Measurements from ENCODE around the gene KDM4C.

Gene KDM4C

GRCh38 chr9:6880626-6881025 is 122.9 kb downstream of the KDM4C start:
- no peak for TF ChIP-seq FOXM1 (IDR thresholded peaks at IDR 0.05; ENCODE audit: borderline replicate concordance, low read depth)
- no peak for TF ChIP-seq USF1 (IDR thresholded peaks at IDR 0.05)
- TF ChIP-seq NFIC (IDR thresholded peaks at IDR 0.05): no peak
- TF ChIP-seq CREB1 (IDR thresholded peaks at IDR 0.05; ENCODE audit: low read depth): no peak
- TF ChIP-seq CEBPB (IDR thresholded peaks at IDR 0.05): no peak
- TF ChIP-seq MAX (IDR thresholded peaks at IDR 0.05): no peak

GRCh38 chr9:6884101-6884500 is 126.3 kb downstream of the KDM4C start:
- TF ChIP-seq REST (IDR thresholded peaks at IDR 0.05; ENCODE audit: low read depth): no peak
- TF ChIP-seq CEBPB (IDR thresholded peaks at IDR 0.05): no peak
- no peak for TF ChIP-seq TCF12 (IDR thresholded peaks at IDR 0.05; ENCODE audit: low read depth)
- TF ChIP-seq TAF1 (IDR thresholded peaks at IDR 0.05; ENCODE audit: low read depth): no peak
- no peak for TF ChIP-seq CREB1 (IDR thresholded peaks at IDR 0.05; ENCODE audit: low read depth)
- no peak for TF ChIP-seq TEAD4 (IDR thresholded peaks at IDR 0.05)
- TF ChIP-seq USF1 (IDR thresholded peaks at IDR 0.05): no peak
- TF ChIP-seq ZBTB7A (IDR thresholded peaks at IDR 0.05; ENCODE audit: low read depth): no peak
- no peak for TF ChIP-seq FOXM1 (IDR thresholded peaks at IDR 0.05; ENCODE audit: borderline replicate concordance, low read depth)
- no peak for TF ChIP-seq YY1 (IDR thresholded peaks at IDR 0.05; ENCODE audit: low read depth)

GRCh38 chr9:6884990-6885389 is 127.2 kb downstream of the KDM4C start:
- TF ChIP-seq CREB1 (IDR thresholded peaks at IDR 0.05; ENCODE audit: low read depth) (no peak), YY1 (IDR thresholded peaks at IDR 0.05; ENCODE audit: low read depth) (no peak), MAX (IDR thresholded peaks at IDR 0.05) (no peak), USF1 (IDR thresholded peaks at IDR 0.05) (no peak), NFIC (IDR thresholded peaks at IDR 0.05) (no peak), TAF1 (IDR thresholded peaks at IDR 0.05; ENCODE audit: low read depth) (no peak), FOXM1 (IDR thresholded peaks at IDR 0.05; ENCODE audit: borderline replicate concordance, low read depth) (no peak), EGR1 (IDR thresholded peaks at IDR 0.05) (no peak), ZBTB7A (IDR thresholded peaks at IDR 0.05; ENCODE audit: low read depth) (no peak), RAD21 (IDR thresholded peaks at IDR 0.05; ENCODE audit: low read depth) (no peak), TEAD4 (IDR thresholded peaks at IDR 0.05) (no peak)

- no peak for TF ChIP-seq FOXM1 (IDR thresholded peaks at IDR 0.05; ENCODE audit: borderline replicate concordance, low read depth)
- no peak for TF ChIP-seq ZBTB7A (IDR thresholded peaks at IDR 0.05; ENCODE audit: low read depth)
- no peak for TF ChIP-seq TEAD4 (IDR thresholded peaks at IDR 0.05)
- TF ChIP-seq RAD21 (IDR thresholded peaks at IDR 0.05; ENCODE audit: low read depth): no peak
- TF ChIP-seq REST (IDR thresholded peaks at IDR 0.05; ENCODE audit: low read depth): no peak
- TF ChIP-seq MAX (IDR thresholded peaks at IDR 0.05): no peak
- no peak for TF ChIP-seq NFIC (IDR thresholded peaks at IDR 0.05)
- no peak for TF ChIP-seq EP300 (IDR thresholded peaks at IDR 0.05; ENCODE audit: borderline replicate concordance)
- no peak for TF ChIP-seq YY1 (IDR thresholded peaks at IDR 0.05; ENCODE audit: low read depth)
- TF ChIP-seq TCF12 (IDR thresholded peaks at IDR 0.05; ENCODE audit: low read depth): no peak
- TF ChIP-seq TAF1 (IDR thresholded peaks at IDR 0.05; ENCODE audit: low read depth): no peak
- TF ChIP-seq CEBPB (IDR thresholded peaks at IDR 0.05): no peak
Measured at GRCh38 chr9:6887051-6887450, 129.3 kb downstream of the KDM4C start.

- TF ChIP-seq EGR1 (IDR thresholded peaks at IDR 0.05) (no peak), TCF12 (IDR thresholded peaks at IDR 0.05; ENCODE audit: low read depth) (no peak), REST (IDR thresholded peaks at IDR 0.05; ENCODE audit: low read depth) (no peak), YY1 (IDR thresholded peaks at IDR 0.05; ENCODE audit: low read depth) (no peak), CEBPB (IDR thresholded peaks at IDR 0.05) (no peak), CREB1 (IDR thresholded peaks at IDR 0.05; ENCODE audit: low read depth) (no peak), USF1 (IDR thresholded peaks at IDR 0.05) (no peak), TEAD4 (IDR thresholded peaks at IDR 0.05) (no peak), RAD21 (IDR thresholded peaks at IDR 0.05; ENCODE audit: low read depth) (no peak), EP300 (IDR thresholded peaks at IDR 0.05; ENCODE audit: borderline replicate concordance) (no peak), MAX (IDR thresholded peaks at IDR 0.05) (no peak), NFIC (IDR thresholded peaks at IDR 0.05) (no peak), FOXM1 (IDR thresholded peaks at IDR 0.05; ENCODE audit: borderline replicate concordance, low read depth) (no peak), ZBTB7A (IDR thresholded peaks at IDR 0.05; ENCODE audit: low read depth) (no peak), TAF1 (IDR thresholded peaks at IDR 0.05; ENCODE audit: low read depth) (no peak)
Measured at GRCh38 chr9:6889868-6890267, 132.1 kb downstream of the KDM4C start.
